Spinal cord (tissue), 10 donors: ENCODE measurements around the gene IMMP2L. TPM values are rescaled to one million over a fixed set of nuclear protein-coding genes. Genes with fewer than 3 reads are reported as not detected.

Source experiments
- DNase-seq, 6 donors: peaks; one replicate each; pipeline versions ENCODE4 v3.0.0 to v3.0.0-alpha.2; 2013 to 2015; ENCODE audit warnings: low spot score in 6 of 6, low read depth in 4 of 6
- H3K27ac ChIP-seq: one replicate; pipeline ENCODE4 v1.5.1; 2013; ENCODE audit warnings: low read depth, low read length, control low read depth
- H3K27me3 ChIP-seq: one replicate; pipeline ENCODE4 v1.6.1; 2013; ENCODE audit warnings: low read length; ENCODE audit not compliant: control insufficient read depth, insufficient read depth
- H3K36me3 ChIP-seq: one replicate; pipeline ENCODE4 v1.6.1; 2013; ENCODE audit warnings: low read length; ENCODE audit not compliant: control insufficient read depth, insufficient read depth
- H3K4me1 ChIP-seq: one replicate; pipeline ENCODE4 v1.6.1; 2013; ENCODE audit warnings: low read length; ENCODE audit not compliant: control insufficient read depth, insufficient read depth
- H3K4me3 ChIP-seq: one replicate; pipeline ENCODE4 v1.5.1; 2013; ENCODE audit warnings: low read depth, low read length, control low read depth
- H3K9me3 ChIP-seq: one replicate; pipeline ENCODE4 v1.6.1; 2013; ENCODE audit warnings: low read length; ENCODE audit not compliant: control insufficient read depth, insufficient read depth
- WGBS: methylation state at CpG from one replicate; pipeline ENCODE4 v1.1.5; 2013; ENCODE audit warnings: missing lambda C conversion rate; ENCODE audit not compliant: insufficient coverage; 5-methylcytosine and 5-hydroxymethylcytosine counted together
- polyA plus RNA-seq, 2 donors: library from polyadenylated mRNA; unstranded; fragments of 120-200 nt; gene quantifications; one replicate each; pipeline ENCODE4 v1.2.1, GENCODE V29; 2013; ENCODE audit not compliant: insufficient read length in 2 of 2
- total RNA-seq, 2 donors: library from RNA; depleted of rRNA in 1 of 2; stranded (reverse); fragments of 120-200 nt in 1 of 2; fragments of >200 nt in 1 of 2; gene quantifications; one replicate each; pipeline versions ENCODE4 v1.2.3 to v1.2.4, GENCODE V29; 2013 to 2014
- donor health status: healthy.

Gene IMMP2L
- total and polyA plus RNA-seq, 4 donors: 14.8 to 26.8 (median 17.4) TPM

GRCh38 chr7:111495173-111495810, 67.0 kb downstream of the IMMP2L start:
- H3K4me1 ChIP-seq: no peaks in the 10 kb centered on the region
- no CpG with 5 or more reads among the region's 2 CpGs for WGBS
- no peaks in the 10 kb centered on the region for H3K36me3 ChIP-seq
- no peak overlapping the region for H3K4me3 ChIP-seq
- H3K27me3 ChIP-seq: no peaks in the 10 kb centered on the region
- H3K27ac ChIP-seq: no peak overlapping the region
- H3K9me3 ChIP-seq: no peaks in the 10 kb centered on the region
- DNase-seq: no peak

GRCh38 chr7:111492234-111492633, 70.1 kb downstream of the IMMP2L start:
- no peaks in the 10 kb centered on the region for H3K36me3 ChIP-seq
- H3K9me3 ChIP-seq: no peaks in the 10 kb centered on the region
- WGBS: 83% methylated on average over 1 of the region's 2 CpGs
- H3K27ac ChIP-seq: no peak overlapping the region
- H3K4me1 ChIP-seq: no peaks in the 10 kb centered on the region
- DNase-seq: no peak
- no peak overlapping the region for H3K4me3 ChIP-seq
- no peaks in the 10 kb centered on the region for H3K27me3 ChIP-seq

GRCh38 chr7:111486472-111487142, 75.7 kb downstream of the IMMP2L start:
- no peaks in the 10 kb centered on the region for H3K4me1 ChIP-seq
- H3K27ac ChIP-seq: no peak overlapping the region
- DNase-seq: peak; percentile 47 to 94 (median 62)

GRCh38 chr7:111485701-111486380, 76.5 kb downstream of the IMMP2L start:
- H3K4me1 ChIP-seq: no peaks in the 10 kb centered on the region
- no peaks in the 10 kb centered on the region for H3K9me3 ChIP-seq
- WGBS: no CpG with 5 or more reads among the region's 4 CpGs
- no peaks in the 10 kb centered on the region for H3K36me3 ChIP-seq
- no peak overlapping the region for H3K4me3 ChIP-seq
- no peak overlapping the region for H3K27ac ChIP-seq
- DNase-seq: peak in 3 of 6 donors; percentile 2 to 18 (median 8)
- no peaks in the 10 kb centered on the region for H3K27me3 ChIP-seq

More at GRCh38 chr7:111486472-111487142, 75.7 kb downstream of the IMMP2L start:
- Histone ChIP-seq H3K36me3 (no peaks in the 10 kb centered on the region), H3K27me3 (no peaks in the 10 kb centered on the region), H3K9me3 (no peaks in the 10 kb centered on the region), H3K4me3 (no peak overlapping the region)

- Histone ChIP-seq H3K36me3 (no peaks in the 10 kb centered on the region), H3K4me3 (no peak overlapping the region), H3K27me3 (no peaks in the 10 kb centered on the region), H3K4me1 (no peaks in the 10 kb centered on the region), H3K9me3 (no peaks in the 10 kb centered on the region), H3K27ac (no peak overlapping the region)
- WGBS: no CpG with 5 or more reads among the region's 2 CpGs
- DNase-seq: no peak
These were observed 79.2 kb downstream of the IMMP2L start for GRCh38 chr7:111483078-111483477.

GRCh38 chr7:111477462-111478225, 84.6 kb downstream of the IMMP2L start:
- H3K4me1 ChIP-seq: no peaks in the 10 kb centered on the region
- no peak for DNase-seq
- no peaks in the 10 kb centered on the region for H3K36me3 ChIP-seq
- no peaks in the 10 kb centered on the region for H3K9me3 ChIP-seq
- 100% methylated on average over 1 of the region's 4 CpGs for WGBS
- H3K27ac ChIP-seq: no peak overlapping the region
- no peaks in the 10 kb centered on the region for H3K27me3 ChIP-seq
- no peak overlapping the region for H3K4me3 ChIP-seq

GRCh38 chr7:111476586-111477293, 85.6 kb downstream of the IMMP2L start:
- Histone ChIP-seq H3K36me3 (no peaks in the 10 kb centered on the region), H3K4me1 (no peaks in the 10 kb centered on the region), H3K27me3 (no peaks in the 10 kb centered on the region), H3K4me3 (no peak overlapping the region), H3K9me3 (no peaks in the 10 kb centered on the region), H3K27ac (no peak overlapping the region)
- no CpG with 5 or more reads among the region's 2 CpGs for WGBS
- no peak for DNase-seq

GRCh38 chr7:111475959-111476358, 86.3 kb downstream of the IMMP2L start:
- no peaks in the 10 kb centered on the region for H3K4me1 ChIP-seq
- H3K36me3 ChIP-seq: no peaks in the 10 kb centered on the region
- H3K27ac ChIP-seq: no peak overlapping the region
- H3K9me3 ChIP-seq: peaks cover under 1% of the 10 kb centered on the region
- no CpG with 5 or more reads among the region's 1 CpG for WGBS
- H3K27me3 ChIP-seq: no peaks in the 10 kb centered on the region
- DNase-seq: no peak
- H3K4me3 ChIP-seq: no peak overlapping the region

- no CpG with 5 or more reads among the region's 1 CpG for WGBS
These were observed 86.9 kb downstream of the IMMP2L start for GRCh38 chr7:111475419-111475748.

More at GRCh38 chr7:111475419-111475748, 86.9 kb downstream of the IMMP2L start:
- Histone ChIP-seq H3K9me3 (peaks cover 2% of the 10 kb centered on the region), H3K4me3 (no peak overlapping the region), H3K36me3 (no peaks in the 10 kb centered on the region), H3K27ac (no peak overlapping the region), H3K4me1 (no peaks in the 10 kb centered on the region), H3K27me3 (no peaks in the 10 kb centered on the region)
- no peak for DNase-seq
